CD4-positive, alpha-beta T cell treated with Interleukin-4 for 1 hour (primary cell): ENCODE measurements around the gene C19orf38.
"Not testable (repeated sequence)": the region's sequence is repeated elsewhere in the genome, so short reads cannot be mapped to it uniquely, and the experiment has no call there.

Experiments used
- DNase-seq, 2 donors: peaks; one replicate each; pipeline ENCODE4 v3.0.0-alpha.2; 2020 to 2022

Gene C19orf38

GRCh38 chr19:10877608-10878007 lies 29.4 kb downstream of the C19orf38 start:
- DNase-seq, result not testable (repeated sequence)

- no peak for DNase-seq
These were observed 30.0 kb downstream of the C19orf38 start for GRCh38 chr19:10878253-10878652.

- no peak for DNase-seq
These were observed 33.3 kb downstream of the C19orf38 start for GRCh38 chr19:10881403-10882107.

GRCh38 chr19:10882108-10882457 lies 33.9 kb downstream of the C19orf38 start:
- DNase-seq, result no peak

- no peak for DNase-seq
These were observed 36.1 kb downstream of the C19orf38 start for GRCh38 chr19:10884274-10884673.

GRCh38 chr19:10885201-10886169 lies 37.3 kb downstream of the C19orf38 start:
- no peak for DNase-seq

- no peak for DNase-seq
These were observed 39.6 kb downstream of the C19orf38 start for GRCh38 chr19:10887616-10888367.

GRCh38 chr19:10888421-10888866 lies 40.2 kb downstream of the C19orf38 start:
- DNase-seq, result no peak

- DNase-seq, result no peak
These were observed 41.7 kb downstream of the C19orf38 start for GRCh38 chr19:10889880-10890279.

GRCh38 chr19:10891405-10892086 lies 43.3 kb downstream of the C19orf38 start:
- no peak for DNase-seq

- no peak for DNase-seq
These were observed 44.0 kb downstream of the C19orf38 start for GRCh38 chr19:10892256-10892655.

GRCh38 chr19:10894911-10895213 lies 46.6 kb downstream of the C19orf38 start:
- DNase-seq, result no peak

- DNase-seq, result no peak
These were observed 47.1 kb downstream of the C19orf38 start for GRCh38 chr19:10895363-10895762.

GRCh38 chr19:10895920-10896319 lies 47.7 kb downstream of the C19orf38 start:
- DNase-seq, result no peak

GRCh38 chr19:10896851-10897526 lies 48.8 kb downstream of the C19orf38 start:
- DNase-seq, result no peak

GRCh38 chr19:10898633-10899032 lies 50.4 kb downstream of the C19orf38 start:
- DNase-seq, result no peak

GRCh38 chr19:10899151-10899653 lies 51.0 kb downstream of the C19orf38 start:
- DNase-seq, result no peak

GRCh38 chr19:10907925-10908324 lies 59.7 kb downstream of the C19orf38 start:
- no peak for DNase-seq

GRCh38 chr19:10908380-10908960 lies 60.3 kb downstream of the C19orf38 start:
- no peak for DNase-seq

GRCh38 chr19:10911579-10912363 lies 63.6 kb downstream of the C19orf38 start:
- DNase-seq, result no peak

- DNase-seq, result no peak
These were observed 64.4 kb downstream of the C19orf38 start for GRCh38 chr19:10912619-10913018.
